Measurements from ENCODE around the gene GNAQ.

Gene GNAQ

DNA sequence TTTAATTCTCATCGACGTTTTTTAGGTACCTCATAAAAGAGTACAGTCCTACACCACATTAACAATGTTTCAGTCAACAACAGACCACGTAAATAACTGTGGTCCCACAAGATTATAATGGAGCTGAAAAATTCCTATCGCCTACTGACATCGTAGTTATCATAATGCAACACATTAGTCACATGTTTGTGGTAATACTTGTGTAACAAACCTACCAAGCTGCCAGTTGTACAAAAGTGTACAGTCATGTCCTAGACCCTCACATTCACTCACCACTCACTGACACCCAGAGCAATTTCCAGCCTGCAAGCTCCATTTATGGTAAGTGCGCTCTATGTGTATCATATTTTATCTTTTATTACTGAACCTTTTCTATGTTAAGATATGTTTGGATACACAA, 16.8 kb downstream of the GNAQ start:
- DNase-seq (ENCODE audit: low spot score): no peak
- TF ChIP-seq CTCF (IDR thresholded peaks at IDR 0.05): no peak
- Histone ChIP-seq H3K27ac (no peak overlapping the region), H3K4me3 (no peak overlapping the region)

DNA sequence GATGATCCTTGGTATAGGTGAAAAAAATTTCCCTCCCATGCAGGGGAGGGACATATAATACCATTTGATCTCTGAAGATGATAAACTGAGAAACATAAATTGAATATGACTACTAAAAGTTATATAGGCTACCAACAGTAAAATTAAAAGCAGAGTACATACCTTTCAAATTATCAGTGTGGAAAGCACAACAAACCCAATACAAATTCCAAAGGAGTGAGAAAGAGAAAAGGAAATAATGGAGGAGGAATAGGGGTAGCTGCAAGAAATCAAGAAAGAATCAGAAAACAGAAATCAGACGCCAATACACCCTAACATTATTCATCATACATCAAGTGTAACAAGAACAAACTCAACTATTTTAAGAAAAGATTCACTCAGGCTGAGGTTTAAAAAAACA, 17.7 kb downstream of the GNAQ start:
- H3K4me3 ChIP-seq: no peak overlapping the region
- TF ChIP-seq CTCF (IDR thresholded peaks at IDR 0.05): no peak
- DNase-seq (ENCODE audit: low spot score): no peak
- H3K27ac ChIP-seq: no peak overlapping the region

DNA sequence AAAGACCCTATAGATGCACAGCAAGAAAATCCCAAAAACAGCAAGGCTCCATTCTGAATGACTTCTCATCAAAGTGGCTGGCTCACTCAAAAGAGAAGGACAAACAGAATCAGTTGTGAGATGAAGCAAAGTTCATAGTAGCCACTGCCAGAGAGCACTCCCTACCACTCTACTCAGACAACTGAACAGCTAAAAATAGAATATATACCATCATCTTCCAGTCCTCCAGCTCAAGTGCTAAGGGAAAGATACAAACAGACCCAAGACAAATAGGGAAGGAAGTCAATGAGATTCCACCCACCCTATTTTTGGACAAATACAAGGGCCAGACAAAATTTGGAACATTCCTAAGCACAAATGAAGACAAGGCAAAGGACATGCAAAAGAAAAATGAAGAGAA, 20.6 kb downstream of the GNAQ start:
- peak overlapping the region in 1 of 2 donors; percentile 46 for H3K27ac ChIP-seq
- DNase-seq (ENCODE audit: low spot score): no peak
- H3K4me3 ChIP-seq: peak overlapping the region; percentile 26
- TF ChIP-seq CTCF (IDR thresholded peaks at IDR 0.05): no peak

DNA sequence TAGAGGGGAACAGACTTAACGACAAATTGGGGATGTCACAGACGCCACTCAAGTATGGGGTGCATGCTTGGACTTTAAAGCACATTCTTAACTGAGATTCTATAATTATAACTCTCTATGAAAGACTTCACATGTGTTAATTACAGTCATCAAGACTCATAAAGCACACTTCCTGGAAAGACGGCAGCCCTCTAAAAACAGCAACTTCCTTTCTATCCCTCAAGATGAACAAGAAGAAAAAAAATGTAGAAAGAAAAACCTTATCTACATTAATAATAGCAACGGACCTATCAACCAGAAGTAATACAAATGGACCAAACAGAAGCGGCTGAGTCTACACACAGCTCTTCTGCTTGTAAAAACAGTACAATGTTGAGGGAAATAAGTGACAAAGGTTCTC, 21.2 kb downstream of the GNAQ start:
- Histone ChIP-seq H3K4me3 (peak overlapping the region; percentile 26), H3K27ac (peak overlapping the region in 1 of 2 donors; percentile 46)
- no peak for TF ChIP-seq CTCF (IDR thresholded peaks at IDR 0.05)
- no peak for DNase-seq (ENCODE audit: low spot score)

DNA sequence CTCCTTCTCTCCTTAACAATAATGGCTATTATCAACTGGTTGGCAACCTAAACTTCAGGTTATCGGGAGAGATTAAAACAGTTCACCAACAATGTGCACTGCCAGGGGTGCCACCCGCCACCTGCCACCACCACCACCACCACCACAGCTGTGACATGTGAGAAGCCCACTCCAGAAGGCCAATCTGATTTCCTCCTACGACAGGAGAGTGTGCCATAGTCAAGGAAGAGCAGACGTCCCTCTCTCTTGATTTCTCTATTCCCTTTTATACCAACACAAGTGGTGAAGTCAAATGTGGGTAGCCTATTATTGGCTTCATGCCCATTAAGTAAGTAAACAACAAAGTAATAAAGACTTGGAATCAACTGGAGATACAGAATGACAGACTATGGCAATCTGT, 22.4 kb downstream of the GNAQ start:
- no peak for TF ChIP-seq CTCF (IDR thresholded peaks at IDR 0.05)
- Histone ChIP-seq H3K4me3 (no peak overlapping the region), H3K27ac (peak overlapping the region in 1 of 2 donors; percentile 13)
- DNase-seq (ENCODE audit: low spot score): no peak

- H3K27ac ChIP-seq: no peak overlapping the region
- H3K4me3 ChIP-seq: no peak overlapping the region
- no peak for DNase-seq (ENCODE audit: low spot score)
- TF ChIP-seq CTCF (IDR thresholded peaks at IDR 0.05): no peak
These were observed 24.9 kb downstream of the GNAQ start for GRCh38 chr9:78006734-78007133.

GRCh38 chr9:78005231-78006002, 26.2 kb downstream of the GNAQ start:
- no peak for TF ChIP-seq CTCF (IDR thresholded peaks at IDR 0.05)
- no peak for DNase-seq (ENCODE audit: low spot score)
- H3K27ac ChIP-seq: no peak overlapping the region
- H3K4me3 ChIP-seq: no peak overlapping the region
